ENCODE results near the gene CMSS1.

- TF ChIP-seq CTCF (IDR thresholded peaks at IDR 0.05) (no peak), POLR2A (IDR thresholded peaks at IDR 0.05) (no peak)
Measured at GRCh38 chr3:100067589-100067988, 249.9 kb downstream of the CMSS1 start.
